H9 (cell line): ENCODE data around the gene FADD. TPM values are rescaled to one million over a fixed set of nuclear protein-coding genes. Genes with fewer than 3 reads are reported as not detected.

Source experiments
- DNase-seq: peaks from one replicate; pipeline ENCODE4 v3.0.0-alpha.2; 2017
- H2AFZ ChIP-seq: one replicate; pipeline ENCODE4 v1.6.1; 2013; ENCODE audit warnings: mild to moderate bottlenecking, low read length, control low read depth, moderate library complexity
- H2AK5ac ChIP-seq: 2 replicates; pipeline ENCODE4 v1.6.1; 2013; ENCODE audit warnings: low read length, control low read depth, mixed read lengths; ENCODE audit not compliant: insufficient read length
- H2BK120ac ChIP-seq: one replicate; pipeline ENCODE4 v1.6.1; 2013; ENCODE audit warnings: low read depth, mild to moderate bottlenecking, low read length, control low read depth, inconsistent platforms; ENCODE audit not compliant: poor library complexity, severe bottlenecking
- H2BK12ac ChIP-seq: 2 replicates; pipeline ENCODE4 v1.6.1; 2013; ENCODE audit warnings: low read length, control low read depth, mixed read lengths, low read depth; ENCODE audit not compliant: insufficient read length
- H2BK15ac ChIP-seq: 2 replicates; pipeline ENCODE4 v1.6.1; 2013; ENCODE audit warnings: low read depth, low read length, control low read depth
- H2BK20ac ChIP-seq: one replicate; pipeline ENCODE4 v1.6.1; 2013; ENCODE audit warnings: low read depth, mild to moderate bottlenecking, low read length, control low read depth, inconsistent platforms; ENCODE audit not compliant: poor library complexity, severe bottlenecking
- H2BK5ac ChIP-seq: 2 replicates; pipeline ENCODE4 v1.6.1; 2013; ENCODE audit warnings: low read length, control low read depth, mixed read lengths; ENCODE audit not compliant: insufficient read length
- H3K14ac ChIP-seq: 2 replicates; pipeline ENCODE4 v1.6.1; 2013; ENCODE audit warnings: low read length, control low read depth; ENCODE audit not compliant: insufficient read depth
- H3K18ac ChIP-seq: 2 replicates; pipeline ENCODE4 v1.6.1; 2013; ENCODE audit warnings: low read depth, mild to moderate bottlenecking, mixed read lengths, low read length, control low read depth; ENCODE audit not compliant: insufficient read length
- H3K23ac ChIP-seq: 2 replicates; pipeline ENCODE4 v1.6.1; 2013; ENCODE audit warnings: low read length, control low read depth, mixed read lengths, low read depth; ENCODE audit not compliant: insufficient read length
- H3K23me2 ChIP-seq: 2 replicates; pipeline ENCODE4 v1.6.1; 2013; ENCODE audit warnings: low read depth, mild to moderate bottlenecking, mixed read lengths, low read length, control low read depth; ENCODE audit not compliant: insufficient read length, poor library complexity, severe bottlenecking
- H3K27ac ChIP-seq: 2 replicates; pipeline ENCODE4 v1.5.1; 2013; ENCODE audit warnings: low read length, control low read depth, mixed read lengths, low read depth; ENCODE audit not compliant: insufficient read length
- H3K27me3 ChIP-seq: 2 replicates; pipeline ENCODE4 v1.6.1; 2013; ENCODE audit warnings: low read length, control low read depth, inconsistent platforms; ENCODE audit not compliant: insufficient read depth
- H3K4ac ChIP-seq: 2 replicates; pipeline ENCODE4 v1.6.1; 2013; ENCODE audit warnings: low read depth, mild to moderate bottlenecking, control low read depth, inconsistent platforms, low read length, moderate library complexity
- H3K4me1 ChIP-seq: 2 replicates; pipeline ENCODE4 v1.6.1; 2013; ENCODE audit warnings: low read length, control low read depth, inconsistent platforms; ENCODE audit not compliant: insufficient read depth
- H3K4me2 ChIP-seq: 2 replicates; pipeline ENCODE4 v1.6.1; 2013; ENCODE audit warnings: low read length, control low read depth, mixed read lengths; ENCODE audit not compliant: insufficient read length, insufficient read depth
- H3K56ac ChIP-seq: 2 replicates; pipeline ENCODE4 v1.6.1; 2013; ENCODE audit warnings: low read depth, mild to moderate bottlenecking, mixed read lengths, low read length, control low read depth; ENCODE audit not compliant: insufficient read length
- H3K79me1 ChIP-seq: 2 replicates; pipeline ENCODE4 v1.6.1; 2013; ENCODE audit warnings: low read depth, mild to moderate bottlenecking, moderate library complexity, low read length, control low read depth, inconsistent platforms; ENCODE audit not compliant: insufficient read depth, poor library complexity, severe bottlenecking
- H3K79me2 ChIP-seq: 2 replicates; pipeline ENCODE4 v1.6.1; 2013; ENCODE audit warnings: low read length, control low read depth, inconsistent platforms; ENCODE audit not compliant: insufficient read depth
- H3K9ac ChIP-seq: 2 replicates; pipeline ENCODE4 v1.6.1; 2013; ENCODE audit warnings: low read length, control low read depth, mixed read lengths; ENCODE audit not compliant: insufficient read length; ENCODE audit errors: extremely low read depth
- H3K9me3 ChIP-seq: one replicate; pipeline ENCODE4 v1.6.1; 2013; ENCODE audit warnings: low read depth, low read length, inconsistent platforms; ENCODE audit not compliant: control insufficient read depth
- H3T11ph ChIP-seq: one replicate; pipeline ENCODE4 v1.6.1; 2013; ENCODE audit warnings: mild to moderate bottlenecking, low read length, control low read depth, inconsistent platforms
- H4K20me1 ChIP-seq: one replicate; pipeline ENCODE4 v1.6.1; 2013; ENCODE audit not compliant: control insufficient read depth, insufficient read length, insufficient read depth
- H4K5ac ChIP-seq: 2 replicates; pipeline ENCODE4 v1.6.1; 2013; ENCODE audit warnings: low read depth, mild to moderate bottlenecking, mixed read lengths, low read length, control low read depth; ENCODE audit not compliant: insufficient read length
- H4K8ac ChIP-seq: replicated peaks from 2 replicates; pipeline ENCODE4 v1.6.1; 2013; ENCODE audit warnings: low read length, control low read depth, mixed read lengths, low read depth; ENCODE audit not compliant: insufficient read length
- H4K91ac ChIP-seq: 2 replicates; pipeline ENCODE4 v1.6.1; 2013; ENCODE audit warnings: low read depth, mild to moderate bottlenecking, moderate library complexity, mixed read lengths, low read length, control low read depth; ENCODE audit not compliant: insufficient read length
- H3K27ac Mint-ChIP-seq, 3 experiments: 2 replicates in 2 of 3; 3 replicates in 1 of 3; pipeline ENCODE4 v1.8.0; 2020 to 2021; ENCODE audit warnings: mixed read lengths in 3 of 3, mild to moderate bottlenecking in 1 of 3, moderate library complexity in 1 of 3
- H3K27me3 Mint-ChIP-seq: 2 replicates; pipeline ENCODE4 v1.8.0; 2021; ENCODE audit warnings: low read depth, mild to moderate bottlenecking, moderate library complexity, mixed read lengths
- H3K36me3 Mint-ChIP-seq, 3 experiments: 2 replicates in 2 of 3; 3 replicates in 1 of 3; pipeline ENCODE4 v1.8.0; 2020 to 2021; ENCODE audit warnings: low read depth in 3 of 3, mixed read lengths in 3 of 3; ENCODE audit not compliant: insufficient read depth in 1 of 3
- H3K4me1 Mint-ChIP-seq, 2 experiments: 2 replicates each; pipeline ENCODE4 v1.8.0; 2020; ENCODE audit warnings: mixed read lengths in 2 of 2
- H3K4me3 Mint-ChIP-seq, 2 experiments: 2 replicates in 1 of 2; 3 replicates in 1 of 2; pipeline ENCODE4 v1.8.0; 2020 to 2021; ENCODE audit warnings: mild to moderate bottlenecking in 2 of 2, mixed read lengths in 2 of 2, moderate library complexity in 1 of 2
- H3K9me3 Mint-ChIP-seq, 2 experiments: 2 replicates in 1 of 2; 3 replicates in 1 of 2; pipeline ENCODE4 v1.8.0; 2020; ENCODE audit warnings: mild to moderate bottlenecking in 2 of 2, mixed read lengths in 2 of 2, moderate library complexity in 1 of 2
- CTCF ChIP-seq: fragments of 200-600 bp; sonication (generic); conservative IDR thresholded peaks from 3 replicates; pipeline ENCODE4 v1.8.0; 2021; ENCODE audit warnings: antibody characterized with exemption, mild to moderate bottlenecking
- WGBS: extraction: QIAGEN DNeasy Blood & Tissue Kit; methylation state at CpG from one replicate; pipeline ENCODE4 v1.1.7; 2013; ENCODE audit warnings: missing lambda C conversion rate, low lambda C conversion rate, mixed read lengths; ENCODE audit not compliant: insufficient read length; ENCODE audit errors: extremely low coverage; 5-methylcytosine and 5-hydroxymethylcytosine counted together
- total RNA-seq: library from RNA; stranded (reverse); gene quantifications from 2 replicates; pipeline ENCODE4 v1.2.1, GENCODE V29; 2021

Gene FADD
- total RNA-seq, 1 experiment from 2014 or later = 51.1 TPM

GRCh38 chr11:70226183-70226582, 23.1 kb downstream of the FADD start:
- H4K5ac ChIP-seq = no peak overlapping the region
- no peak overlapping the region for H3K9ac ChIP-seq
- H2BK20ac ChIP-seq = no peak overlapping the region
- H2BK15ac ChIP-seq = no peak overlapping the region
- no peak overlapping the region for H3K4me3 Mint-ChIP-seq
- H3K4me1 ChIP-seq = no peaks in the 10 kb centered on the region
- H3K23me2 ChIP-seq = no peaks in the 10 kb centered on the region
- no peak overlapping the region for H4K91ac ChIP-seq
- no peak overlapping the region for H3K56ac ChIP-seq
- H3K79me1 ChIP-seq = no peaks in the 10 kb centered on the region
- no peaks in the 10 kb centered on the region for H3K27me3 ChIP-seq
- H3K9me3 Mint-ChIP-seq = no peaks in the 10 kb centered on the region; a peak in 1 of 5 replicates
- no peak for TF ChIP-seq CTCF
- H3K14ac ChIP-seq = no peak overlapping the region
- no peak overlapping the region for H3K18ac ChIP-seq
- H3K4ac ChIP-seq = no peak overlapping the region
- H3T11ph ChIP-seq = no peak overlapping the region
- H2BK120ac ChIP-seq = no peak overlapping the region
- no peaks in the 10 kb centered on the region for H3K9me3 ChIP-seq
- H2BK12ac ChIP-seq = no peak overlapping the region
- no peak overlapping the region for H2AK5ac ChIP-seq
- H3K23ac ChIP-seq = no peak overlapping the region
- no peak overlapping the region for H3K27ac ChIP-seq
- H3K27ac Mint-ChIP-seq = peak overlapping the region in 2 of 3 experiments; percentile 75 to 86; a peak in 3 of 7 replicates
- peaks cover 16 to 17% of the 10 kb centered on the region in 2 experiments for H3K4me1 Mint-ChIP-seq
- peak; percentile 52 for DNase-seq
- H4K20me1 ChIP-seq = no peaks in the 10 kb centered on the region
- H3K79me2 ChIP-seq = no peaks in the 10 kb centered on the region
- H3K36me3 Mint-ChIP-seq = no peaks in the 10 kb centered on the region
- H3K4me2 ChIP-seq = no peak overlapping the region
- no peak overlapping the region for H2AFZ ChIP-seq
- H2BK5ac ChIP-seq = no peak overlapping the region
- WGBS = no CpG with 5 or more reads among the region's 3 CpGs
- no peak overlapping the region for H4K8ac ChIP-seq
- H3K27me3 Mint-ChIP-seq = no peaks in the 10 kb centered on the region; the same call in 1 of the 2 replicates
